Superior temporal gyrus (tissue), 1 donor: Measurements from ENCODE around the gene NXPH4.

Experiments
- DNase-seq: peaks from one replicate; pipeline ENCODE4 v3.0.0-alpha.2; 2016; ENCODE audit errors: extremely low spot score

NXPH4 gene

DNA sequence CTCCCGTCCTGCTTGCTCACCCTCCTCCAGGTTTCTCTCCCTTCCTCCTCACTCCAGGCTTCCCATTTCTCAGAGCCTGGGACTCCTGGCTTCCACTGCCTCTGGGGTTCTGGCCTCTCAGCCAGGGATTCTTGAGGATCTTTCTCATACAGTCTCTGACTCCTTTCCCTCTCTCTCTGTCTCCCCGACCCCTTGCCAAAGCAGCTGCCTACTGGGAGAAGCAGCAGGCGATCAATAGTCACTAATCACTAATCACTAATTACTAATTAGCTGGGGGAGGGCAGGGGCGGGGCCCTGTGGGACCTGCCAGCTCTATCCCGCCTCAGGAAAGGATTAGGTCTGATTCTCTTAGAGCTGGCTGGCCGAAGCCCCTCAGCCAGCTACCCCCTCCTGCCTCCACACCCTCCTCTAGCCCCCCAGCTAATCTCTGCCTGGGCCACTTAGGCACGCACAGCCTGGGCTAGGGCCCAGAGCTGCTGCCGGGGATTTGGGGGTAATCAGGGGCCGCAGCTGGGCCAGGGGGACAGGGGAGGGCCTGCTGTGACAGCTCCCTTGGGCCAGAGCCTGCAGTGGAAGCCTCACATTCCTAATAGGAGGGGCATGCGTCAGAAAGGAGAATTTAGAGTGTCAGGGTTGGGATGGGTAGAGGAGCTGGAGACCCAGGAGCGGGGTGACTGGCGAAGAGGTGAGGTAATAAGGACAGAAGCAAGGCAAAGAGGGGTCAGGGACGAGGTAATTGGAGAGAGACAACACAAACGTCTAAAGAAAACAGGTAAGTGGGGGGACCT is 2.8 kb downstream of the NXPH4 start:
- no peak for DNase-seq

- DNase-seq: no peak
These were observed 3.6 kb downstream of the NXPH4 start for GRCh38 chr12:57219993-57220754.

- no peak for DNase-seq
These were observed 4.2 kb downstream of the NXPH4 start for GRCh38 chr12:57220770-57221168.

DNA sequence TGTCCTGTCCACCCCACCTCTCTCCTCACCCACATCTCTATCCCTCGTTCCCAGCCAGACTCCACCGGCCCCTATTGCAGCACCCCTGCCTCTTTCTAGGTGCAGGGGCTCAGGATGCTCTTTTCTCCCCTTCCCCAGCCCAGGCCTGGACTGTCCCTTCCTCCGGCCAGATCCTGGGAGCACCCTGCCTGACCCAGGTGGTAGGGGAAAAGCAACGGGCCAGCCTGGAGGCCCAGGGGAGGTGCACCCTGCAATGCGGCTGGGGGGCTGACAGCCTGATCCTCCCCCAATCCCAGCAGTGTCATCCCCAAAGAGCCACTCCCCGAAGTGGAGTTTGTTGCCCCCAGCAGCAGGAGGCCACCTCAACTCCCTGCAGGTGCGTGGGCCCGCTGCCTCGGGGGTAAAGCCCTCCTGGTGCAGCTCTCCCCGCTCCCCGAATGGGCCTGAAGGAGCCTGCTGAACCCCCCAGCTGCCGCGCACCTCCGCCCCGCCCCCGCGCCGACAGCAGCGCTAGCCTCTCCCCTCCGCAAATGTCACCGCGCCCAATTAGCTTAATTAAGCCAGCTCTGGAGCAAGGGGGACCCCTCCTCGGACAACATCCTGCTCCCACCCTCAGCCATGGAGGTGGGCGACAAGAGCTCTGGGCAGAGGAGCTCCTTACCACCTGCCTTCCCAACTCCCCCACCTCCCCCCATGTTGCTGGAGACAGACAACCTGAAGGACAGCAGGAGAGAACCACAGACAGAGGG is 4.7 kb downstream of the NXPH4 start:
- no peak for DNase-seq

- no peak for DNase-seq
These were observed 5.9 kb downstream of the NXPH4 start for GRCh38 chr12:57222286-57223190.

DNA sequence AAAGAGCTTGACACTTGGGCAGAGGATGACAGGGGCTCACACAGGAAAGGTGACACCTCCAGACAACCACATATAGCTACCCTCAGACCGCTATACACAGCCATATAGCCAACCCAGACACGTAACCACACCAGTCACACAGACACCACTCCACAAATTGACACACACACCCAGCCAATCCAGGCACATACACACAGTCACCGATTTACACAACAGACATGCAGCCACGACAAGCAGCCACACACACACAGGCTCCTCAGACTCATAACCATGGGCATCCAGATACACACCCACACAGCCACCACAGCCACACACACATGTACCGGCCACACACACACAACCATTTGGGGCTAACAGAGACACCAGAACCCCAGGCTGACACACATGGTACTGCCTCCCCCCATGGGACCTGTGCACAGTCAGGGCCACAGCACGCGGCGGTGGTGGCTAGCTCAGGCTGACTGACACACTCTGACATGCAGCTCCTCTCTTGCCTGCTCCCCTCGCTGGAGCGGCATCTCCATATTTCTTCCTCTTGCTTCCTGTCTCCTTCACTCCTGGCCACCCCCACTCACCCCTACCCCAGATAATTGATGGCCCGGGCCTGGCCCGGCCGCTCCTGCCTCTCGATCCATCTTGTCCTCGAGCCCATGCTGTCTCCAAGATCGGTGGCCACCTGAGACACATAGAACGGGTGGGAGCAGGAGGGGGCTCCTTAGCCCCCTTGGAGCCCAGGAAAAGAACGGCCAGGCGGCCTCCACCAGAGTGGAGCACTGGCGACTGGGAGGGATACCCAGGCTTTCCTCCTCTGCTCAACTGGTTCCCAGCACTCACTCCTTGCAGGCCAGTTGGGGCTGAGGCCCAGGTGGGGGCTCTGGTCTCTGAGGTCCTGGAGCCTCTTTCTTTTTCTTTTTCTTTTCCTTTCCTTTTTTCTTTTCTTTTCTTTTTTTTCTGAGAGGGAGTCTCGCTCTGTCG is 6.9 kb downstream of the NXPH4 start:
- DNase-seq: no peak

DNA sequence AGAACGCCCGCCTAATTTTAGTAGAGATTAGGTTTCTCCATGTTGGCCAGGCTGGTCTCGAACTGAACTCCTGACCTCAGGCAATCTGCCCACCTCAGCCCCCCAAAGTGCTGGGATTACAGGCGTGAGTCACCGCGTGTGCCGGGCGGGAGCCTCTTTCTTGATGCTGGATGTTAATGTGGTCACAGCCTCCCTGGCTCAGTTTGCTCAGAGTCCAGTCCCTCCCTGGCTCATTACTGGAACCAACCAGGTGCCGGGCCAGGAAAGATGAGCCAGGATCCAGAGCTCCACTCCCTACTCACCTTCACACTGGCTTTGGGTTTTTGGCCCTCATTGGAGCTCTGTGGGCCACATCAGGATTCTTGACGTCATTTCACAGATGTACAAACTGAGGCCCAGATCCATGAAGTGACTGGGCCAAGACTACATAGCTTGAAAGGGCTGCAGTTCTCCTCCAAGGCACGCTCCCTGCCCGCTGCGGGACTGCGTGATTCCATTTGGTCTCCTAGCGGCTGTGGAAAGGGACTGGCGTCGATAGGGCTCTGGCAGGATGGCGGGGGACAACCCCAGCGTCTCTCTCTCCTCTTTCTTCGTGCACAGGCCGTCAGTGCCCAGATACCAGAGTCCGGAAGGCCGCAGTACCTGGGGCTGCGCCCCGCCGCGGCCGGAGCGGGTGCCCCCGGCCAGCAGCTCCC is 7.8 kb downstream of the NXPH4 start:
- no peak for DNase-seq

GRCh38 chr12:57224973-57225679 is 8.5 kb downstream of the NXPH4 start:
- DNase-seq: no peak

- DNase-seq: no peak
These were observed 9.2 kb downstream of the NXPH4 start for GRCh38 chr12:57225680-57226210.

DNA sequence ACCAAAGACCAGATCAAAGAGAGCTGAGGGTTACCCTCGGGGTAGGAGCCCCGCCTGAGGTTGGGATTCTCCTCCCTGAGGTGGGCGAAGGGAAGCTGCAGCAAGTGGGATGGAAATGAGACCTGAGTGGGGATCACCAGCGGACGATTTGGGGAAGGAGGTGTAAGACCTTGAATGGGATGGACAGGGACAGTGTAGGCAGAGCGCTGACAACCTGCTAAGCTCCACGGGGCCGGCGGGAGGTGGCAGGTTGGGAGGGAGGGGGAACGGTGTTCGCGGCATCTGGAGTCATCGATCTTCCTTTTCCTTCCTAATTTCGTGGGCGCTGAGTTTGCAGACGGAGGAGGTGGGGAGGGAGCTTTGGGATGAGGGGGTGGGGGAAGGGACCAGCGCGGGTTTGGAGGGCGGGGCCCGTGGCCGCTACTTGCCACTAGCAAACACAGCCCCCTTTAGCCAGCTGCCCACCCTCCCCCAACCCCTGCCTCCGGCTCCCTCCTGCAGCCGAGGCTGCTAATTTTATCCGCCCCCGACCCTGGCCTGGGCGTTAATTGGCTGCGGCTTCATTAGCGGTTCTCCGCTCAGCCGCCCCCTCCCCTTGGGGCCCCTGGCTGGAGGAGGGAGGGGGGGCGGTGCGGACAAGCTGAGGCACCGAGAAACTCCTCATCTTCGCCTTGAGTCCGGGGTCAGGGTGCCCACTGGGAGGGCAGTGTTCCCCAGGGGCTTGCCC is 10.2 kb downstream of the NXPH4 start:
- no peak for DNase-seq

- no peak for DNase-seq
These were observed 10.9 kb downstream of the NXPH4 start for GRCh38 chr12:57227315-57228115.

DNA sequence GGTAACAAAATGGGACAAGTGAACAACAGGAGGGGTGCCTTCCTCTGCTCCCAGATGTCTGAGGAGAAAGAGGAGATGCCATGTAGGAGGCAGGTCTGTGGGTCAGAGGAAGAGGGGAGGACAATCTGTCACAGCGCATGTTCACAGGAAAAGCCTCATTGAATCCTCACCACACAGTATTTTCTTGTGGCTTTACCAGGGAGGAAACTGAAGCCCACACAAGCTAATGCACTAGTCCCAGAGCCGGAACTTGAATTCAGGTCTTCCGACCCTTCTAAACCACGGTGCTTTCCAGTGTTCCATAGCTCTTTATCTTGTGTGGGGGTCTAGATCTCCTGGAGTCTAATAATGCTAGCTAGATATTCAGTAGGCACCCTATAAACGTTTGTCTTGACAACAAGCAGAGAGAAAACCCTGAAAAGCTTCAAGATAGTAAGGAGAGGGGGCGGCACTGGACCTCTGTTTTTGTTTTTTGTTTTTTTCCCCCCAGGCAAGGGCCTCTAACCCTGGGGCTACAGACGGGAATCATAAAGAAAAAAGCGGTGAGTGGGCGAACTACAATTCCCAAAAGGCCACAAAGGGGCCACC is 12.5 kb downstream of the NXPH4 start:
- DNase-seq: no peak

GRCh38 chr12:57229634-57230380 is 13.2 kb downstream of the NXPH4 start, which contains the start of gene SHMT2:
Gene SHMT2, plus strand, starts transcription at chr12:57229711. Its CDS starts 68 bp downstream, at chr12:57229779.
- DNase-seq: peak; percentile 99

- DNase-seq: no peak
These were observed 14.0 kb downstream of the NXPH4 start for GRCh38 chr12:57230381-57231155.
